Natural killer cell (primary cell): ENCODE results near the gene PRUNE2. TPM values are rescaled to one million over a fixed set of nuclear protein-coding genes. Genes with fewer than 3 reads are reported as not detected.

Source experiments
- ATAC-seq, 3 donors: fragments of 150-1000 bp in 2 of 3; fragments of 200-7000 bp in 1 of 3; cut with Tn5 transposase; 1 replicate in 1 of 3; 2 replicates in 2 of 3; pipeline ENCODE4 v1.10.0; 2021; ENCODE audit warnings: mild to moderate bottlenecking in 2 of 3, moderate library complexity in 2 of 3
- DNase-seq, 2 donors: peaks; one replicate each; pipeline versions ENCODE4 v3.0.0 to v3.0.0-alpha.2; 2013 to 2021; ENCODE audit warnings: mixed read lengths in 1 of 2
- H3K27ac ChIP-seq: one replicate; pipeline ENCODE4 v1.5.1; 2013; ENCODE audit warnings: mild to moderate bottlenecking, low read length
- H3K27me3 ChIP-seq: one replicate; pipeline ENCODE4 v1.6.1; 2013; ENCODE audit warnings: low read length; ENCODE audit not compliant: control insufficient read depth, insufficient read depth
- H3K36me3 ChIP-seq: one replicate; pipeline ENCODE4 v1.6.1; 2013; ENCODE audit warnings: low read length; ENCODE audit not compliant: control insufficient read depth, insufficient read depth
- H3K4me1 ChIP-seq: one replicate; pipeline ENCODE4 v1.6.1; 2013; ENCODE audit warnings: low read length; ENCODE audit not compliant: control insufficient read depth, insufficient read depth
- H3K4me3 ChIP-seq: one replicate; pipeline ENCODE4 v1.5.1; 2013; ENCODE audit warnings: low read length
- H3K9me3 ChIP-seq: one replicate; pipeline ENCODE4 v1.6.1; 2013; ENCODE audit warnings: low read length; ENCODE audit not compliant: control insufficient read depth, insufficient read depth
- H3K27ac Mint-ChIP-seq, 2 donors: one replicate each; pipeline ENCODE4 v1.8.0; 2022; ENCODE audit warnings: mild to moderate bottlenecking in 2 of 2, mixed read lengths in 2 of 2, moderate library complexity in 1 of 2
- H3K27me3 Mint-ChIP-seq, 2 donors: one replicate each; pipeline ENCODE4 v1.8.0; 2022; ENCODE audit warnings: low read depth in 2 of 2, mixed read lengths in 2 of 2
- H3K36me3 Mint-ChIP-seq: one replicate; pipeline ENCODE4 v1.8.0; 2022; ENCODE audit warnings: mixed read lengths
- H3K4me1 Mint-ChIP-seq, 2 donors: one replicate each; pipeline ENCODE4 v1.8.0; 2022; ENCODE audit warnings: mixed read lengths in 2 of 2
- H3K4me3 Mint-ChIP-seq: one replicate; pipeline ENCODE4 v1.8.0; 2022; ENCODE audit warnings: mild to moderate bottlenecking, moderate library complexity, mixed read lengths
- H3K9me3 Mint-ChIP-seq, 2 donors: one replicate each; pipeline ENCODE4 v1.8.0; 2022; ENCODE audit warnings: mixed read lengths in 2 of 2
- CTCF ChIP-seq: fragments of 200-600 bp; IDR thresholded peaks from one replicate; pipeline ENCODE4 v1.8.0; 2022; ENCODE audit warnings: antibody characterized with exemption
- WGBS: methylation state at CpG from one replicate; pipeline ENCODE4 v1.1.7; 2013; ENCODE audit warnings: missing lambda C conversion rate; ENCODE audit not compliant: insufficient coverage; 5-methylcytosine and 5-hydroxymethylcytosine counted together
- intact Hi-C: fragments of 100-400 bp; cut with micrococcal nuclease; formaldehyde crosslinking; loops from one replicate; pipeline ENCODE4 v1.14.2; 2022
- total RNA-seq, 4 donors: library from RNA; stranded (reverse); fragments of 120-200 nt in 1 of 4; gene quantifications; one replicate each; pipeline versions ENCODE4 v1.2.3 to v1.2.4, GENCODE V29; 2013 to 2022

Gene PRUNE2
- total RNA-seq, 3 donors from 2014 or later (not counting 1 experiment from before 2014, with no cell fraction given), result 0.43 to 0.45 TPM; not detected in 1

GRCh38 chr9:76581731-76582130 lies 324.2 kb downstream of the PRUNE2 start:
- Histone ChIP-seq H3K9me3 (no peaks in the 10 kb centered on the region), H3K4me3 (no peak overlapping the region), H3K27ac (no peak overlapping the region), H3K27me3 (no peaks in the 10 kb centered on the region), H3K4me1 (peaks cover 23% of the 10 kb centered on the region), H3K36me3 (no peaks in the 10 kb centered on the region)
- ATAC-seq (no peak), DNase-seq (no peak)
- intact Hi-C loops, result no loop called here
- H3K4me1 Mint-ChIP-seq, result peaks cover 32 to 38% of the 10 kb centered on the region in 2 donors
- no peaks in the 10 kb centered on the region for H3K9me3 Mint-ChIP-seq
- H3K36me3 Mint-ChIP-seq, result no peaks in the 10 kb centered on the region
- H3K4me3 Mint-ChIP-seq, result no peak overlapping the region
- peaks cover 0 to 4% of the 10 kb centered on the region in 2 donors for H3K27me3 Mint-ChIP-seq
- no peak for TF ChIP-seq CTCF
- H3K27ac Mint-ChIP-seq, result peak overlapping the region in 1 of 2 donors; percentile 33
- WGBS, result 90% methylated on average over 2 of the region's 2 CpGs

- ATAC-seq (no peak), DNase-seq (no peak)
- Histone ChIP-seq H3K27ac (no peak overlapping the region), H3K36me3 (no peaks in the 10 kb centered on the region), H3K4me3 (no peak overlapping the region), H3K4me1 (peaks cover 29% of the 10 kb centered on the region), H3K9me3 (no peaks in the 10 kb centered on the region), H3K27me3 (no peaks in the 10 kb centered on the region)
- no peaks in the 10 kb centered on the region for H3K36me3 Mint-ChIP-seq
- intact Hi-C loops, result no loop called here
- no peak overlapping the region for H3K4me3 Mint-ChIP-seq
- H3K27ac Mint-ChIP-seq, result peak overlapping the region in 1 of 2 donors; percentile 1
- 100% methylated on average over 1 of the region's 3 CpGs for WGBS
- no peaks in the 10 kb centered on the region for H3K9me3 Mint-ChIP-seq
- peaks cover 37 to 43% of the 10 kb centered on the region in 2 donors for H3K4me1 Mint-ChIP-seq
- H3K27me3 Mint-ChIP-seq, result peaks cover 0 to 4% of the 10 kb centered on the region in 2 donors
- TF ChIP-seq CTCF, result no peak
These were observed 325.1 kb downstream of the PRUNE2 start for GRCh38 chr9:76580820-76581219.

- WGBS, result 48% methylated on average over 7 of the region's 8 CpGs
- H3K27ac ChIP-seq, result no peak overlapping the region
- no peak overlapping the region for H3K4me3 ChIP-seq
- Mint-ChIP-seq H3K27ac (peak overlapping the region in 1 of 2 donors; percentile 1), H3K27me3 (peaks cover 0 to 4% of the 10 kb centered on the region in 2 donors), H3K36me3 (no peaks in the 10 kb centered on the region), H3K4me1 (peaks cover 41 to 46% of the 10 kb centered on the region in 2 donors), H3K9me3 (no peaks in the 10 kb centered on the region), H3K4me3 (no peak overlapping the region)
- H3K9me3 ChIP-seq, result no peaks in the 10 kb centered on the region
- H3K36me3 ChIP-seq, result no peaks in the 10 kb centered on the region
- intact Hi-C loops, result no loop called here
- no peak for TF ChIP-seq CTCF
- H3K27me3 ChIP-seq, result no peaks in the 10 kb centered on the region
- DNase-seq, result no peak
- H3K4me1 ChIP-seq, result peaks cover 33% of the 10 kb centered on the region
- no peak for ATAC-seq
These were observed 325.7 kb downstream of the PRUNE2 start for GRCh38 chr9:76580188-76580587.

- Histone ChIP-seq H3K27me3 (no peaks in the 10 kb centered on the region), H3K4me1 (peaks cover 36% of the 10 kb centered on the region), H3K9me3 (no peaks in the 10 kb centered on the region), H3K27ac (peak overlapping the region; percentile 67), H3K36me3 (no peaks in the 10 kb centered on the region), H3K4me3 (no peak overlapping the region)
- Mint-ChIP-seq H3K9me3 (no peaks in the 10 kb centered on the region), H3K4me3 (peak overlapping the region; percentile 88), H3K36me3 (no peaks in the 10 kb centered on the region), H3K27ac (peak overlapping the region; percentile 79 to 94), H3K4me1 (peaks cover 59 to 62% of the 10 kb centered on the region in 2 donors), H3K27me3 (no peaks in the 10 kb centered on the region)
- intact Hi-C loops, result loop anchor here (1.0 to 5.0 kb wide), 5 partner anchors 36 to 1614 kb away; partner anchors contain the start of genes GCNT1 and RFK
- WGBS, result 0% methylated on average over 4 of the region's 5 CpGs
- ATAC-seq (peak; percentile 79 to 90 (median 84)), DNase-seq (peak; percentile 76 to 81)
- TF ChIP-seq CTCF, result no peak
These were observed 329.6 kb downstream of the PRUNE2 start for GRCh38 chr9:76576344-76576743.
